Diencephalon (tissue), 1 donor: ENCODE results near the gene MAGI2. TPM values are rescaled to one million over a fixed set of nuclear protein-coding genes. Genes with fewer than 3 reads are reported as not detected.

Source experiments
- small RNA-seq: library from RNA; depleted of rRNA; stranded (forward); fragments of <200 nt; gene quantifications from one replicate; pipeline ENCODE3, GENCODE V24; 2014
- total RNA-seq: library from RNA; depleted of rRNA; stranded (reverse); fragments of >200 nt; gene quantifications from one replicate; pipeline ENCODE4 v1.2.3, GENCODE V29; 2014

MAGI2 gene
- total RNA-seq, result 118 TPM

DNA sequence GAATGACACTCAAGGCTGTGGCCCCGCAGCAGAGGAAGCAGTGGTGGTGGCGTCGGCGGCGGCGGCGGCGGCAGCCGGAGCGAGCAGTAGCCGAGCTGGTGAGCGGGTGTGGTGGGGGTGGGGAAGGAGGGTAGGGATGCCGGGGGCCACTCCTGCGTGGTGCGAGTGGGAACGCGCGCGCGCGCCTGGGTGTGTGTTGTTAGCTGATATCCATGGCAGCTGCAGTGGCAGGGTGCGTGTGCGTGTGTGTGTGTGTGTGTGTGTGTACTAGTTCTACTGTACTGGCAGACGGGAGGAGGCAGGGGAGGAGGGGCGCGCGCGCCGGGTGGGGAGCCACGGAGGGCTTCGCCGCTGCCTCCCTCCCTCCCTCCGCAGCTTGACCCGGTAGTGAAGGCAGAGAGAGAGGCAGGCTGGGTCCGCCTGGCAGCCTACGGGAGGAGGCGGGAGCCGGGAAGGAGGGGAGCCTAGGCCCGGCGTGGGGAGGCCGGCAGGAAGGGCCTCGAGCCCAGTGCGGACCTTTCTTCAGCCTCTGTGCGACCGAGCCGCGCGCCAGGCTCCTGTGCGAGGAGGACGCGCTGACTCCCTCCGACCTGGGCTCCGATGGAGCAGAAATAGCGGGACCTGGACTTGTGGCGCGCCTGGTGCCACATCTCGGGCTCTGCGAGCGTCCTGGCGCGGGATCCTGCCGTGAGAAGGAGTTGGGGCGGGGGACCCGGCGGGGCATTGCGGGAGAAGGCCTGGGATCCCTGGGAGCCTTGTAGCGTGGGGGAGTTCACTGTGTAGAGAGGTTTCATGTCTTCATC is at the start of gene MAGI2:
TSS of gene MAGI2 (minus strand) at position 110 of the 803 bp plus-strand sequence. CDS start 347 bp downstream, outside the sequence.

Small RNA genes within 50 kb of the gene (small RNA-seq; reads per million reads assigned to genes)
- not detected for gene RNU6-337P
- not detected for gene RNU6-530P
